ENCODE results near the gene CALHM3.

The CALHM3 gene

GRCh38 chr10:103442031-103442461 is 37.0 kb downstream of the CALHM3 start:
- TF ChIP-seq ZNF274 (IDR thresholded peaks at IDR 0.05; ENCODE audit: low read depth, low read length): no peak
- no peak overlapping the region for H3K4me3 ChIP-seq (ENCODE audit: low read length)

DNA sequence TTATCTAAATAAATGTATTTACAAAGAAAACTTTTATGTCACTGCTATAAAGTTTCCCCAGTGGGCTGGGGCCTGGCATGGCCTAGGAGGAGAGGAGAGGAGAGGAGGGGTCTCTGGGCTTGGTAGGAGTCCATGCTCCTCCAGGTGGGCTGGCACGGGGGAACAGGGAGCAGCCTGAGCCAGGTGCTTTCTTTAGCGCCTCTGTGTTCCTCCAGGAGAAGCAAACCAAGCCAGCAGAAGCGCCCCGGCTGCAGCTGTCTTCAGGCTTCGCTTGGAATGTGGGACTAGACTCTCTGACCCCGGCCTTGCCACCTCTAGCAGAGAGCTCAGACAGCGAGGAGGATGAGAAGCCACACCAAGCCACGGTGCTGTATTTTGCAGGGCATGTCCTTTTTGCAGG is 37.4 kb downstream of the CALHM3 start:
- no peak for TF ChIP-seq ZNF274 (IDR thresholded peaks at IDR 0.05; ENCODE audit: low read depth, low read length)
- H3K4me3 ChIP-seq (ENCODE audit: low read length): no peak overlapping the region

- no peak for TF ChIP-seq ZNF274 (IDR thresholded peaks at IDR 0.05; ENCODE audit: low read depth, low read length)
- no peak overlapping the region for H3K4me3 ChIP-seq (ENCODE audit: low read length)
Observed at GRCh38 chr10:103441206-103441605, 37.8 kb downstream of the CALHM3 start.

DNA sequence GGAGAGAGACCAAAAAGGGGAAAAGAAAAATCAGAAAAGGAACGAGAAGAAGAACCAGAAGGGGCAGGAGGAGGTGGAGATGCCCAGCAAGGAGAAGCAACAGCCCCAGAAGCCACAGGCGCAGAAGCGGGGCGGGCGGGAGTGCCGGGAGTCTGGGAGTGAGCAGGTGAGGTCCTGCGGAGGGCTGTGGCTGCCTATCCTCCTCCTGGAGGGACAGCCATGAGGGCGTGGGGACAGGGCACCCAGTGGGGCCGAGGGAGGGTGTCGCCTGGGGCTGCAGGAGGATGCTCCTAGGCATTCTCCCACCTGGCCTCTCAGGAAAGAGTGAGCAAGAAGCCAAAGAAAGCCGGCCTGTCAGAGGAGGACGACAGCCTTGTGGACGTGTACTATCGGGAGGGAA is 38.6 kb downstream of the CALHM3 start:
- no peak for TF ChIP-seq ZNF274 (IDR thresholded peaks at IDR 0.05; ENCODE audit: low read depth, low read length)
- H3K4me3 ChIP-seq (ENCODE audit: low read length): no peak overlapping the region

- no peak overlapping the region for H3K4me3 ChIP-seq (ENCODE audit: low read length)
- TF ChIP-seq ZNF274 (IDR thresholded peaks at IDR 0.05; ENCODE audit: low read depth, low read length): no peak
Observed at GRCh38 chr10:103439776-103440175, 39.3 kb downstream of the CALHM3 start.

DNA sequence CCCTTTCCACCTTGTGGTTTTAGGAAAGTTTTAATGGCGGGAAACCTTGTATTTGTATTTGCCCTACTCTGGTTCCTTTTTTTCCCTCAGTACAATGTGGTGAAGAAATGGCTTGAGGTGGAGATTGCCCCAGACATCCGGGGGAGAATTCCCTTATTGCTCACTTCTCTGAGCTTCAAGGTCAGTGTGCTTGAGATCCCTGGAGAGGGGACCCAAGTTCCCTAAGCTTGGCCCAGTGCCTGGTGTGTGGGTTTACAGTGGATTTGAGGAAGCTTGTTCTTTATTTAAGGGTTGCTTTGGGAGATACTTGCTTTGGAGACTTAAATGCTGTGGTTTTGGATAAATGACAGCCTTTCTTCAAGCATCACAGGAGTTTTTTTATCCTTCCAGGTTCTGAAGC is 45.2 kb downstream of the CALHM3 start:
- TF ChIP-seq ZNF274 (IDR thresholded peaks at IDR 0.05; ENCODE audit: low read depth, low read length): no peak
- no peak overlapping the region for H3K4me3 ChIP-seq (ENCODE audit: low read length)

DNA sequence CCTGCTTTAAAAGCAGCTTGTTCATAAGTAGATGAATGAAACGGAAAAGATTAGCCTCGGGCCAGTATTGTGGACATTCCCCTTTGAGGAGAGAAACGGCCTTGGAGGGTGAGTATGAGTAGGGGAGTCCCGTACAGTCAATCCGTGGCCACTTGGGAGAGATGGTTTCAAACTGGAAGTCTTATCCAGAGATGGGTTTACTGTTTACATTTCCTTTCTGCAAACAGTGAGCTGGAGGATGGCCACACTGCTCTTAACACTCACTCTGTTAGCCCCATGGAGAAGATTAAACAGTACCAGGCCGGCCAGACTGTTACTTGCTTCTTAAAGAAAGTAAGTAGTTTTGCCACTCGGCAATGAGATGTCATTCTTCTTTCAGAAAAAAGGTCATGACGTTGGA is 47.1 kb downstream of the CALHM3 start:
- H3K4me3 ChIP-seq (ENCODE audit: low read length): no peak overlapping the region
- no peak for TF ChIP-seq ZNF274 (IDR thresholded peaks at IDR 0.05; ENCODE audit: low read depth, low read length)

DNA sequence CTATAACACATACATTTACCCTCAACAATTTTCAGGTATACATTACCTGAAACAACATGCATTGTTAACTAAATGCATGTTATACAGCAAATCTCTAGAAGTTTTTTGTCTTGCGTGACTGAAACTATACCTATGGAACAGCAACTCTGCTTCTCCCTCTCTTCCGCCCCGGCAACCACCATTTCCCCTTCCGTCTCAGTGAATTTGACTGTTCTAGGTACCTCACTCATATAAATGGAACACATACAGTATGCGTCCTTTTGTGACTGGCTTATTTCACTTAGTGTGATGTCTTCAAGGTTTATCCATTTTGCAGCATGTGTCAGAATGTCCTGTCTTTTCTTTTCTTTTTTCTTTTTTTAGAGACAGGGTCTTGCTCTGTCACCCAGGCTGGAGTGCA is 49.4 kb downstream of the CALHM3 start:
- H3K4me3 ChIP-seq (ENCODE audit: low read length): no peak overlapping the region
- no peak for TF ChIP-seq ZNF274 (IDR thresholded peaks at IDR 0.05; ENCODE audit: low read depth, low read length)

GRCh38 chr10:103428989-103429643 is 49.9 kb downstream of the CALHM3 start:
- no peak overlapping the region for H3K4me3 ChIP-seq (ENCODE audit: low read length)
- TF ChIP-seq ZNF274 (IDR thresholded peaks at IDR 0.05; ENCODE audit: low read depth, low read length): no peak

DNA sequence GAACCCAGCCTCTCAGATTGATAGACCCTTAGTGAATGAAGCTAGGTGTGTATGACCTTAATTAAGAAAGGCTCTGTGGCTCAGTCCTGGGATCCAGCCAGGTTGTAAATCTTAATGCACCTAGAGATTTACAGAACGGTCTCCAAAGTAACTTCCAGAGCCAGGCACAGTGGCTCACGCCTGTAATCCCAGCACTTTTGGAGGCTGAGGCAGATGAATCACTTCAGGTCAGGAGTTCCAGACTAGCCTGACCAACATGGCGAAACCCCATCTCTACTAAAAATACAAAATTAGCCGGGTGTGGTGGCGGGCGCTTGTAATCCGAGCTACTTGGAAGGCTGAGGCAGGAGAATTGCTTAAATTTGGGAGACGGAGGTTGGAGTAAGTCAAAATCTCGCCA is 51.2 kb downstream of the CALHM3 start:
- TF ChIP-seq ZNF274 (IDR thresholded peaks at IDR 0.05; ENCODE audit: low read depth, low read length): no peak
- no peak overlapping the region for H3K4me3 ChIP-seq (ENCODE audit: low read length)

DNA sequence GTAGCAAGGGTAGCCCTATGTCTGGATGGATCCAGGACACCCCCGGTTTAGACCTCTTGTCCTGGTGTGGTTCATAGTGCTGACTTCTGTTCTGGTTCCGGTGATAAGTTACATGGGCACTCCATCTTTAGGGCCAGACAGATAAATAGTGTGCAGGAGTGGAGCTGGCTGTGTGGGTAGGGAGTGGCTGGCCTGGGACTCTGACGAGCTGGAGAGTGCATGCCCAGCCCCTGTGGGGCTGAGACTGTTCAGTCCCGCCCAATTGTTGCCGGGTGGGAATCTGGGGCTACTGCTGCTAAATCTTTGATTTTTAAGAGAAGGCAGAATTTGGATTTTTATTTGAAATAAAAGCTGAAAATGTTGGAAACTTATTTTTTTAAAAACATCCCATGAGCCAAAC is 55.3 kb downstream of the CALHM3 start:
- H3K4me3 ChIP-seq (ENCODE audit: low read length): no peak overlapping the region
- no peak for TF ChIP-seq ZNF274 (IDR thresholded peaks at IDR 0.05; ENCODE audit: low read depth, low read length)
